ENCODE measurements around the gene UTP25. TPM values are rescaled to one million over a fixed set of nuclear protein-coding genes. Genes with fewer than 3 reads are reported as not detected.

UTP25 gene
- total RNA-seq, 1 donor from 2014 or later: 7.7 TPM

DNA sequence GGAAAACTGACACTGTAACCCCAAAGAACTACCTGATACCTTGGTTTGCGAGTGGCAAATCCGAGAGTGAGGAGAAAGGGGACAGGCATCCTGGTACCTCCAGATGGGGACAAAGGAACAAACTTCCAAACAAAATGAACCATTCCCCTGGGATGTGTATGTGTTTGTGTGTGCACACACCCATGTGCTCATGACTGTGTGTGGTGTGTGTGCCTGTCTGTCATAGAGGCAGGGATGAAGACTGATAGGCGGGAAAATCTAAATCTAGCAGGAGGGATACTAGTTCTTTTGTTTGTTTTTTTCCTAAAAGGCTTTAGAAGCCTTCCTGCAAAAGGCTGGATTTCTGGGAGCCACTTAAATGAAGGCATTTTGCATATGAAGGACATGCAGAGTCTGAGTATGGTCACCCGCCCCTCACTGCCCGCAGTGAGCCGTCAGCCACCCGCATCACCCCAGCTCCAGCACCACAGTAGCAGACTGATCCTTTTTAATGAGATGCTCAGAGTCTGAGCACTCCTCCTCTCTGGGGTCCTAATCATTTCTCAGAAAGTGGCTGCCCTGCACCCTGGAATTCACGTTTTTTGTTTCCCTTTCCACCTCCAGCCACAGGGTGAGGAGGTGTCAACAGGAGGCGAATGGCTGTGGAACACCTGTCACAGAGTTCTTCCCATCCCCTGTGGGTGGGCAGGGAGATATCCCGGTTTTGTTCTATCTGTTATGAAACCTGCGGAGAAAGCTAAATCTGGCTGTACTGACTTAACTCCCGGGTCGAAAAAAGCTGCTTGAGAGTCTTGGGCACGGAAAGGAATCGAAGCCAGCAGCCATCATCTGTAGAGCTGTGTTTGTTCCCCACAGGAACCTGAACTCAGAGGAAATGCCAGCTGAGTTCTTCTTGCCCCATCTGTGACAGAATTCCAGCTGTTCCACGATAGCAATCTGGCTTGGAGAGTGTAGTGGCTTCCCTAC is 34.9 kb downstream of the UTP25 start:
- no peak for ATAC-seq
- intact Hi-C loops (cut with DNase I): loop anchor here (2.0 kb wide), 1 partner anchor 124 kb away; no protein-coding TSS in a partner anchor
- DNase-seq (ENCODE audit: low spot score): no peak

DNA sequence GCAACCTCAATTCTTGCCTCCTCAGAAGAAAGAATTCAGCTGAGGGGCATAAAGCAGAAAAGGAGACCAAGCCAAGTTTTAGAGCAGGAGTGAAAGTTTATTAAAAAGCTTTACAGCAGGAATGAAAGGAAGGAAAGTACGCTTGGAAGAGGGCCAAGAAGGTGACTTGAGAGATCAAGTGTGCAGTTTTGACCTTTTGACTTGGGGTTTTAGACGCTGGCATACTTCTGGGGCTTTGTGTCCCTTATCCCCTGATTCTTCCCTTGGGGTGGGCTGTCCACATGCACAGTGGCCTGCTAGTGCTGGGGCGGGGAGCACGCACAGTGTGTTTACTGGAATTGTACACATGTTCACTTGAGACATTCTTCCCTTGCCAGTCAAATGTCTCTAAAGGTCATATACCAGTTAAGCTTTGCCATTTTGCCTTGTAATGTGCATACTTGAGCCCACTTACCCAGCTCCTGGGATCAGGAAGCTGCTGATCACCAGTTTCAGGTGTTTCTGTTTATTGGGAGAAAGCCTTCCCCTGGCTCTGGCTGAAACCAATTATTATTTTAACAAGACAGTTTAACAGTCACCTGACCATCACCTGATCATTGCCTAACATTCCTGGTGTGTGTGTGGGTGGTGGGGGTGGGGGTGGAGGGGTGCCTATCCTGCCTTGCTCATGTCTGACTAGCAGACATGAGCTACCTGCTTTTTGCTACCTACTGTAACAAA is 36.2 kb downstream of the UTP25 start:
- no peak for DNase-seq (ENCODE audit: low spot score)
- ATAC-seq: no peak
- intact Hi-C loops (cut with DNase I): loop anchor here (2.0 kb wide), 1 partner anchor 123 kb away; no protein-coding TSS in a partner anchor

GRCh38 chr1:209866201-209866600 is 38.4 kb downstream of the UTP25 start:
- ATAC-seq (no peak), DNase-seq (ENCODE audit: low spot score) (no peak)
- intact Hi-C loops (cut with DNase I): no loop called here

- ATAC-seq (peak; percentile 55), DNase-seq (ENCODE audit: low spot score) (no peak)
- intact Hi-C loops (cut with DNase I): no loop called here
These were observed 41.7 kb downstream of the UTP25 start for GRCh38 chr1:209869291-209870149.

DNA sequence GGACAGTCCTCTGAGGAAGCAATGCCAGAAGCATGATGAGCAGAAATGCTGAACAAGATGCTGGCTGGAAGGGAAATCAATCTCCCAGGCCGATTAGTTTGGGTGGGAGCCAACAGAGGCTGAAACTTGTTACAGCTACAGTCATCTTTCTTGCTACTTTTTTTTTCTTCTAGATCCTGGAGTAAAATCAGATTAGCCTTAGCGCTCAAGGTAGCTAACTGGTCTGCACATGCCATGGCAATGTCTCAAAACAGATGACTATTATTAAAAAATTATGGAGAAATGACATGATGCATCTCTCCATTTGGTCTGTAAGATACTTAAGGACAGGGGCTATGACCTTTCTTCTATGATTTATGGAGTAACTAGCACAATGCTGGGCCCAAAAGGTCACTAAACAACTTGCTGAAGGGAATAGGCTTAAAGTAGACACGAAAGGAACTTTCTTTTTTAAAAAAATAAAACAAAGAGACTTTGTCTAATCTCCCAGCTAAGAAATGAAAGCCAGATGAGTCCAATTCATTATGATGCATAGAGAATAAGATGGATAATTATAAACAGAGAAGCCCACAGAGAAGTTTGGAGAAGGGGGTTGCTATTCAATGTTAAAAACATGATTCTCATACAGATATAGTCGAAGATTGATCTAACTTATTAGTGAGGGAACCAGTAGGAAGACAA is 42.5 kb downstream of the UTP25 start:
- ATAC-seq (peak; percentile 66), DNase-seq (ENCODE audit: low spot score) (no peak)
- intact Hi-C loops (cut with DNase I): no loop called here

- intact Hi-C loops (cut with DNase I): no loop called here
- ATAC-seq: no peak
- no peak for DNase-seq (ENCODE audit: low spot score)
These were observed 43.2 kb downstream of the UTP25 start for GRCh38 chr1:209871006-209871405.

- intact Hi-C loops (cut with DNase I): no loop called here
- DNase-seq (ENCODE audit: low spot score): no peak
- ATAC-seq: no peak
These were observed 43.7 kb downstream of the UTP25 start for GRCh38 chr1:209871430-209871829.

DNA sequence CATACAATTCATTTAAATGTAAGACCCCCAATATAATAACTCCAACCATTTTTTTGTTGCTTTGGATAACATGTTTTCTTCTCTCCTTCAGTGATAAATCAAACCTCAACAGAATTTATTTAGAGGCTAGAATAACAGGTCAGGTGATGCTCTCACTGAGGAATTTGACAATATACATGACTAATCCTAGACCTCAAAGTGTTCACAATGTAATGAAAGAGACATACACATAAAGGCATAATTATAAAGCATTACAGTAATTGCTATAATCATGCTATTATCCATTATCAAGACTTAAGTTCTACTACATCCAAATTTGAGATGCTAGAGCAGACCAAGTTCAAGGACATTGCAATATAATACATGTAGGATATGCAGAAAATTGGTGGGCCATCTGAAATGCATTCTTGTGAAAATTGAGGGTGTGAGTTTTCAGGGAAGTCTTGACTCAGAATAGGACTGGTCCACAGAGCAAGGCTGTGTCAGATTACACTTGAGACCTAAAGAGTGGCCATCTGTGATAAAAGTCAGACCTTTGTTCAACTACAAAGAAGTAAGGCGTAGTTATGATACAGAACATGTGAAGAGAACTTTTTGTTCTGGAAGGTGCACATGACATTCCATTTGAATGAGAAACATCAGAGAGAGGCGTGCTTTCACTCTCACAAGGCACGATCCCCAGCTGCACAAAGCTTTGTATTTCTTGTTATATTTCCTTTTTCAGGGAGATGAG is 45.5 kb downstream of the UTP25 start:
- ATAC-seq: no peak
- intact Hi-C loops (cut with DNase I): no loop called here
- DNase-seq (ENCODE audit: low spot score): no peak

DNA sequence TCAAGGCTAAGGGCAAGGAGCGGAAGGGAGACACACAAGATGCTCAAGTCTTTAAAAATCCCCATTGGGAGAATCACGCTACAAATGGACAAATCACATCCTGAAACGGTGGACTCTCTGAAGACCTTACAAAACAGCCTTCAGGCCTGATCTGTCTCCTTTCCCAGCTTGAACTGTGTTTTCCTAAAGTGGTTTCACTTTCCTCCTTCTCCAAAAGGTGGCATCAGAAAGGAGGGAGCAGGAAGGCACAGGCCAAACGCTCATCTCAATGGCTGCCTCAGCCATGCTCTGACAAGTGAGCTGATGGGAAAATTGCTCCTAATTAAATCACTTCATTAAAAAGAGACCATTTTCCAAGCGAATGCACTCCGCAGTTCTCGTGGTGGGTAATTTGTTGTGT is 47.7 kb downstream of the UTP25 start:
- DNase-seq (ENCODE audit: low spot score): no peak
- peak; percentile 85 for ATAC-seq
- intact Hi-C loops (cut with DNase I): no loop called here

DNA sequence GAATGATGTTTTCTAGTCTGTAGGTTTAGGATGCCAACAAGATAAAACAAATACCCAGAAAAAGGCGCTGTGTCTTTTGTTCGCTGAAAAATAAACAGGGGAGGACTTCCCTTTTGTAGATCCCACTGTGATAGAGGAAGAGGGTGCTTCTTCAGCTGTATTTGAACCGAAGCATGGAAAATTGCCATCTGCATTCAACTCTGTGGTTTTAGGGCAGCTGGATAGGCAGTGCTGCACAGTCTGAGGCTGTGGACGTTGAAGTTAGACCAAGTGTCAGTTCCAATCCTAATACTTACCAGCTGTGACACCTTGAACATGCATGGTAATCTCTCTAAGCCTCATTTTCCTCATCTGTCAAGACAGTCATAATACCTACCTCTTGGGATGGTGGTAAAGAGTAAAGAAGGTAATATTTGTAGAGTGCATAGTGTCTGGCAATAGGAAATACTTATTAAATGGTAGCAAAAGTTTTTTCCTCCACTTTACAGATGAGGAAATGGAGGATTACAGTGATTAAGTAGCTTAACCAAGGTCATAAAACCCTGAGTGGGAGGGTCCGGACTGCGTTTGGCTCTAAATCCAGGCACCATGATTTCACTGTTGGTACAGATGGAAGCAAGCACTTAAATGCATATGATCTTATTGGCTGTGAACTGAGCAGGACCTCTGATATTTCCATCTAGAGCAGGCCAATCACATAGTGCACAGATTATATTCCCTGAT is 48.5 kb downstream of the UTP25 start:
- ATAC-seq (peak; percentile 56), DNase-seq (ENCODE audit: low spot score) (no peak)
- intact Hi-C loops (cut with DNase I): no loop called here

- ATAC-seq (no peak), DNase-seq (ENCODE audit: low spot score) (no peak)
- intact Hi-C loops (cut with DNase I): no loop called here
These were observed 49.5 kb downstream of the UTP25 start for GRCh38 chr1:209877087-209877764.

DNA sequence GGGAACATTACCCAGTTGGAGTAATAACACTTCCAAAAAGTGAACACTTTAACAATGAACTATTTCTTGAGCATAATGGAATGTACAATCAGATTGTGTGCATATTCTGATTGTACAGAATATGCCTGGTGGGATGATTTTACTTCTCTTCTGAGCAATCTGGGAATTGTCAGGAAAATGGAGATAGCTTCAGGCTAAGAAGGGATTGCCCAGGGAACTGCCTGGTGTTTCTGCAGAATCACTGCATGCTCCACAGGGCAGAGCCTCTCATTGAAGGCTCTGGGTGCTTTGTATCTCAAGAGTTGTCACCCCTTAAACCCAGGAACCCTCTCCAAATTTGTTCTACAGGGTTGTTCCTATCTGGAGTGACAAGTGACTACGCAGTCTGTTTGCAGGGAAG is 51.2 kb downstream of the UTP25 start:
- DNase-seq (ENCODE audit: low spot score) (no peak), ATAC-seq (no peak)
- intact Hi-C loops (cut with DNase I): no loop called here

DNA sequence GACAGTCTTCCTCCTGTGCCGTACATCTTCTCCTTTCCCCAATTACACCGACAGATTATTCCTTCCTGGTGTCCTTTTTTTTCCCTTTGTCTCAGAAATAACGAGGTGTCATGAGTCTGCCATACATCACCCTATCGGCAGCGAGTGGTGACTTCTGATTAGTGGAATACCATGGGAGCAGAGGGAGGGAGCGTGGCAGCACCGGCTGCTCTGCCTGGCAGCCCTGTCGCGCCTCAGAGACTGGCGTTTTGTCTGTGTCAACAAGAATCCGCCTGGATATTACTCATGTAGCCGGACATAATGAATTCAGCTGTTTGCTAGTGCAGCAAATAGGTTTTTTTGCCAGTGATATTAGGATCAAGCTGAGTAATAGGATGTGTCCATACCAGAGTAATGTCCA is 51.8 kb downstream of the UTP25 start:
- intact Hi-C loops (cut with DNase I): no loop called here
- no peak for DNase-seq (ENCODE audit: low spot score)
- ATAC-seq: no peak

DNA sequence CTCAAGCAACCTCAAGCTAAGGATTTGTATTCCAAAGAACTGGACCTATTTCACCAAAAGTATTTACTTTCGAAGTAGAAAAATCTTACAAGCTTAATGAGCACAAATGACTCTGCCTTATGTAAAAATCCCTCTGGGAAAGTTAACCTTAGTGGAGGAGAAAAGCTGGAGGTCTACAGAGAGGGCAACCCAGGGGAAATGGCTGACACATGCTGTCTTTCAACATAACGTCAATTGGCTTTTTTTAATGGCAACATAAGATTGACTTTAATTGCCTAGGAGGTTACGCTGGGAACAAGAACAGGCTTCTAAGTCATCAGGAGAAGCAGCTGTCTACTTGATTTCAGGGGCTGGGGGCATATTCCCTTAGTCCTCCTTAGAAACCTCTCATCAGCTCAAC is 52.3 kb downstream of the UTP25 start:
- DNase-seq (ENCODE audit: low spot score) (no peak), ATAC-seq (no peak)
- intact Hi-C loops (cut with DNase I): loop anchor here (2.0 kb wide), 1 partner anchor 63 kb away; no protein-coding TSS in a partner anchor

GRCh38 chr1:209881619-209882018 is 53.8 kb downstream of the UTP25 start:
- intact Hi-C loops (cut with DNase I): loop anchor here (2.0 kb wide), 1 partner anchor 65 kb away; no protein-coding TSS in a partner anchor
- ATAC-seq: no peak
- DNase-seq (ENCODE audit: low spot score): no peak

- intact Hi-C loops (cut with DNase I): no loop called here
- no peak for ATAC-seq
- DNase-seq (ENCODE audit: low spot score): no peak
These were observed 54.5 kb downstream of the UTP25 start for GRCh38 chr1:209882286-209882685.

DNA sequence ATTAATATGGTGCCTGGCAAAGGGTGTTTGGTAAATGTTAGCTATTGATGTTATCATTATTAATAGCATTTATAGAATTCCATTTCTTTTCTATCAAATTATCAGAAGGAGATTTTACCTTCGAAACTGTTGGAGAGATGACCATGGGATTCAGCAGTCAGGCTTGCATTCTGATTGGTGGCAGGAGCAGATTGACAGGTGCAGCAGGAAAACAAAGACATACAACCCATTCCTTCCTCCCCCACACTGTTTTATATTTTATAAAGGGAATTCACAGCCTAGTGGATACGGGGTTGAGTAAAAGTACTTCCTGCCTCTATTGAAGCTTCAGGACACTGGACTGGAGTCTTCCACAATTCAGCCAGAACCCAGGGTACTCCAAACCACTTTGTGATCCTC is 55.2 kb downstream of the UTP25 start:
- intact Hi-C loops (cut with DNase I): no loop called here
- DNase-seq (ENCODE audit: low spot score) (no peak), ATAC-seq (no peak)
